Measurements from ENCODE around the gene TARDBP.
"Not testable (repeated sequence)": the region's sequence is repeated elsewhere in the genome, so short reads cannot be mapped to it uniquely, and the experiment has no call there.

Gene TARDBP

DNA sequence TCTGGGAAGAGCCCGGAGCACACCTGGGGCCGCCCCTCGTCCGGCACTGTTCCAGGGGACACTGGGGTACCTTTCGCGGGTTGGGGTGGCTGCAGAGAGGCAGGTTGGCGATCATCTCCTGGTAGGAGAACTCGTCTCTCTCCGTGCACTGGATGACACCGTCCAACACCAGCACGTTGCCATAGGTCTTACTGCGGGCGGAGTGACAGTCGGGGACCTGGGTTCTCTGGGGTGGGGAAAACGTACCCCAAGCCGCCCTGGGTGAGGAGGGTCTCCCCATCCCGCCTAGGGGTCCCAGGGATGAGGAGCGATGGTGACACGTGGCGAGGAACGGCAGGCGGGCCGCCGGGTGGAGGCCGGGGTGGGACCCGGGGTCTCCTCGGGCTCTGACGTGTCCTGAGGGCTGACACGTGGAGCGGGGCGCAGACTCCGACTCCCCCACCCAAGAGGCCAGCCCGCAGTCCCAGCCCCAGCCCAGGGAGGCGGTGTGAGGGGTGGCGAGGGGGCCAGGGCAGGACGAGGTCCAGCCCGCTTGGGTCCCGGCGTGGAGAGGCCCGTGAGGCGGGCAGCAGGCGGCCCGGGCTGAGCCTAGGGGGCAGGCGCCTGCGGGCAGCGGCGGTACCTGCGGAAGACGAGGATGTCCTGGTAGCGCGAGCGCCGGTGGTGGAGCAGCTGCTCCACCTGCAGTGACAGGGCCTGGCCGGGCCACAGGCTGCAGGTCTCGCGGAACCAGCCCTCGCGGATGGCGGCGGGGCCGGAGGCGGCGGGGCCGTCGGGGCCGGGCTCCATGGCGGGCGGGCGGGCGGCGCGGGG, 46.9 kb downstream of the TARDBP start:
- DNase-seq (ENCODE audit: low read depth in 1 of 2, low spot score in 1 of 2), result no peak

DNA sequence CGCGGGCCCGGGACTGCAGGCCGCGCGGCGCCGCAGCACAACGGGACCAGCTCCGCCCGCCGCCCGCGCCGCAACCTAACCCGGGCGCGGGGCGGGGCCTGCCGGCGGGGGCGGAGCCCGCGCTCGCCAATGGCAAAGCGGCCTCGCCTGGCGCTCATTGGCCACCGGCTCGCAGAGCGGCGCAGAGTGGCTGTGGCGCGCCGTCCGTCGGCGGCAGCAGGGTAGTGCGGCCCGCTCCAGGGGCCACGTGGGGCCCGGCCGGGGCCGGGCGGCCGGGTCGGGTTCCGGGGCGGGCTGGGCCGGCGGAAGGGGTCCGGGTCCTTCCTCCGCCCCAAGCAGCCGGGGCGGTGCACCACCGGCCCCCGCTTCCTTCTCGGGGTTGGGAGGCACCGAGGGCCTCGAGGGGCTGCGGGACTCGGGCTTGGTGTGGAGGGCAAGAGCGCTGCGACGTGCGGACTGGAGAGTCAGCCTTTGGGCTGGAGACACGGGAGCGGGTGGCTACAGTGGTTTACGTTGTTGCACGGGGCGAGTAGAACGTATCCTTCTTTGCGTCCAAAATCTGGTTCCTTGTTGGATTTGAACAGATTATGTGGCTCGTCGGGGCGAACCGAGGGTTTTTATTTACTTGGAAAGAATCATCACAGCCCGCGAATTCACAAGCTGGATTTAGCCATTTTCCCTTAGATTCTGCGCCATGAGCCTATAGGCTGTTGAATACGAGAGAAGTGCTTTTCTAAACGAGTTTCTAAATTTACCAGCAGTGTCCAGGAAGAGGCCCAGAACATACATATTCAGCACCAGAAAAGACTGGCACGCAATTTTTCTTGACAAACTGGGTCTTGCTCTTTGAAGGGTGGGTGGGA, 47.7 kb downstream of the TARDBP start, which contains the start of gene SRM:
Gene SRM, minus strand, starts transcription at position 51 of the 863 bp plus-strand sequence. CDS start 75 bp downstream, outside the sequence.
- DNase-seq (ENCODE audit: low read depth in 1 of 2, low spot score in 1 of 2), result peak; percentile 82 to 85

DNA sequence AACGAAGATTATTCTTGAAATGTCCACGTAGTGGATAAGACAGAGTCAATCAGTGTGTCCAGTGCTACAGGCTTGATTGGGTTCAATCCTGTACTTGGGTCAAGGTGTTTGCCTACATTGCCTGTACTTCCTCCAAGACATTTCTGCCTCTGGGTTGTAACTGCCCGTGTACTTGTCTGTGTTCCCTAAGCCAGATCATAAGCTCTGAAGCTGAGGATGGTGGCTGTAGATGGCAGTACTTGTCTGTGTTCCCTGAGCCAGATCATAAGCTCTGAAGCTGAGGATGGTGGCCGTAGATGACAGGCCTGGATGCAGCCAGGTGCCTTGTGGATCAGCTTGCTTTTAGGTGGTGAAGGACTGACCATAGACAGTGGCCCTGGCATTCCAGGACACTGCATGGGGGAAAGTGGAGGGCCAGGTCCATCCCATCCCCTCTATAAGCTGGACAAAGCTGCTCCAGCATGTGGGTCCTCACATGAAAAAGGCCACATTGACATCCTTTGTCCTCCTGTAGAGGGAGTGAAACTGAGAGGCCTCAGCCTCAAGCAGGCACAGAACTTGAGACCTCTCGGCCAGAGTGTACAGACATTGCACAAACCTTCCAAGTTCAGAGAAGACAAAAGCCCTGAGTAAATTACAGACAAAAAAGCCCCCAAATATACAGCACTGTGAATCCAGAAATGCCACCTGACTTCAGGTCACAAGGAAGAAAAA, 49.4 kb downstream of the TARDBP start:
- no peak for DNase-seq (ENCODE audit: low read depth in 1 of 2, low spot score in 1 of 2)

DNA sequence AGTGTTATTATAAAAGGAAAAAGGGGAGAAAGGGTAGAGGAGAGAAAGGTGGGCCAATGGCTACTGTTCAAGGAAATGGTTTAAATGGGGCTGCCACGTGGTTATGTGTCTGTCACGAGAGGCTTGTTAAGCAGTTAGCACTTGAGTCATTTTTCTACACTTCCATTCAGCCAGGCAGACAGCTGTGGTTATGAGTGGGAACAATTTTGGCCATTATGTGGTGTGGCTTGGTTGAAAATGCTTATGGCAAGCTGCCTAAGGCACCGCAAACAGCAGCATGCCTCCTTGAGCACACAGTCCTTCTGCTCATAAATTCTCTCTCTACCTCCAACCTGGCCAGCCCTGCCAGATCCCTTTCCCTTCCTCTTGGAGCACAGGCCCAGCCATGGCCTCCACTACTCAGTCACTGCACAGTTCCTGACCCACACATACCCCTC, 50.5 kb downstream of the TARDBP start:
- no peak for DNase-seq (ENCODE audit: low read depth in 1 of 2, low spot score in 1 of 2)

DNA sequence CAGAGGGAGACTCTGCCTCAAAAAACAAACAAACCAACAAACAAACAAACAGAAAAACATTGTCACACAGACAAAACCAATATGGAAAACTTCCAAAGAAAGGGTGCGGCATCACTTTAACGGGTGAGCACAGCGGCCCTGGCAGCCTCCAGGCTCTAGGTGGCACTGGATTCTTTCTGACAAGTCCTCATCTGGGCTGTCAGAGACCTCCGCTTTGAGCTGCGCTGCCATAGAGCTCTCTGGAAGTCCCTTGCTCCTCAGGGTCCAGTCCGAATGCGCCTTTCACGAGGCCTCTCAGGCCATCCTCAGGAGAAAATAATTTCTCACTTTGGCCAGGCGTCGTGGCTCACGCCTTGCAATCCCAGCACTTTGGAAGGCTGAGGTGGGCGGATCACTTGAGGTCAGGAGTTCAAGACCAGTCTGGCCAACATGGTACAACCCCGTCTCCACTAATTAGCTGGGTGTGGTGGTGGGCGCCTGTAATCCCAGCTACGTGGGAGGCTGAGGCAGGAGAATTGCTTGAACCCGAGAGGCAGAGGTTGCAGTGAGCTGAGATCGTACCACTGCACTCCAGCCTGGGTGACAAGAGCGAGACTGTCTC, 51.6 kb downstream of the TARDBP start:
- not testable (repeated sequence) for DNase-seq (ENCODE audit: low read depth in 1 of 2, low spot score in 1 of 2)

DNA sequence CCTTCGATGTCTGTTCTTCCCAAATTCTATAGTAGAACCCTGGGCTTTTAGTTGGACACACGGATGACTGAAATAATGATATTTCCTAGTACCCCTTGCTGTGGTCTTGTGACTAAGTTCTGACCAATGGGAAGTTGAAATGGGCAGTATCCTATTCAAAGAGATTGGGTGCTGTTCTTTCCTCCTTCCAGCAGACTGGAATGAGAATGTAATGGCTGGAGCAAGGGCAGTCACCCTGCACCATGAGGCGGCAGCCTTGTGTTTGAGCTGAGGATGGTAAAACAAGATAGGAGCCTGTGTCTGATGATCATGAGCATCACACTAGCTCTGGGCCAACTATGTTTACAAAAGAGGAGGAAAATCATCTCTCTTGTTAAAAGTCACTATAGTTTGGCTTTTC, 52.5 kb downstream of the TARDBP start:
- DNase-seq (ENCODE audit: low read depth in 1 of 2, low spot score in 1 of 2), result no peak

DNA sequence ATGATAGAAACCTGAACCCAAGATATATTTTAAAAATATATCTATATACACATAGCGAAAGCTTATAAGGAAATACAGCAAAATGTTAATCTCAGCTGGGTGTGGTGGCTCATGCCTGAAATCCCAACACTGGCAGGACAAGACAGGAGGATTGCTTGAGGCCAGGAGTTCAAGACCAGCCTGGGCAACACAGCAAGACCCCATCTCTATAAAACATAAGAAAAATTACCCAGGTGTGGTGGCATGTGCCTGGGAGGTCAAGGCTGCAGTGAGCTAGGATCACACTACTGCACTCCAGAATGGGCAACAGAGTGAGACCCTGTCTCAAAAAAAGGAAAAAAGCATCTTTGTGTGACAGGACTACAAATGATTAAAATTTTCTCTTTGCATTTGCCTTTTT, 53.3 kb downstream of the TARDBP start:
- DNase-seq (ENCODE audit: low read depth in 1 of 2, low spot score in 1 of 2), result no peak

DNA sequence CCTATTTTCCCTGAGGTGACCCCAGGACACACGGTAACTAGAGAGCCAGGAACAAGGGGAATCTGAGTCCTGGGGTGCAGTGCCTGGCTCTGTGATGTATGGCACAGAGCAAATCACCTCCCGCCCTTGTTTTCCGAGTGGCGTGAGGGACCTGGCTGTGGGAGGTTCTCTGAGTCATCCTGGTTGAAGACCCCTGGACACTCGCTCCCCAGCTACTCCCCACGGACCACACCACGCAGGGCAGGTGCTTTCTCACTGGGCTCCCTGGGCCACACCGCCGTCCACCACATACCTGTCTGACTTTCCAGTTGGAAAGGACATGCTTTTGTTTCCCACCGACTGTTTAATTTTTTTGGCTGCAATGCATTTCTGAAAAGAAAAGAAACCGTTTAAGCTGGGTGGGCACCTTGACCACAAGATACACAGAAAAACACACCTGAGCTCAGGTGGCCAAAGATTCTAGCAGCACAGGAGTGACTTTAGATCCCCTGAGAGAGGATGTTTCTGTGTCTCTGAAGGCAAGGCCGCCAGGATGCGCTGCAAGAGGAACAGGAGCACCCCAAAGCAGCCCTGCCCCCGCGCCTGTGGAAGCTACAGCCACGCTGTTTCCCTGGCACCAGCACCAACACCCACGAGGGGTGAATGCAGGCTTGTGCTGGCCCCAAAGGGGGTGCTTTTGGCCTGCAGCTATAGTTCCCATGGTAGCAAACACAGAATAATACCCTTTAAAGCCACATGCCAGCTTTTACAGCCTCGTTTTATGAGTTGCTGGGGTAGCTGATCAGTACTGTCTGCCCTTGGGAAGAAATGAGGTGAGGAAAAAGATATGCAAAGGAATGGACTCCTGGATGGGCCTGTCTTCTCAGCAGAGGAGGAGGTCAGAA, 55.5 kb downstream of the TARDBP start:
- DNase-seq (ENCODE audit: low read depth in 1 of 2, low spot score in 1 of 2), result no peak

DNA sequence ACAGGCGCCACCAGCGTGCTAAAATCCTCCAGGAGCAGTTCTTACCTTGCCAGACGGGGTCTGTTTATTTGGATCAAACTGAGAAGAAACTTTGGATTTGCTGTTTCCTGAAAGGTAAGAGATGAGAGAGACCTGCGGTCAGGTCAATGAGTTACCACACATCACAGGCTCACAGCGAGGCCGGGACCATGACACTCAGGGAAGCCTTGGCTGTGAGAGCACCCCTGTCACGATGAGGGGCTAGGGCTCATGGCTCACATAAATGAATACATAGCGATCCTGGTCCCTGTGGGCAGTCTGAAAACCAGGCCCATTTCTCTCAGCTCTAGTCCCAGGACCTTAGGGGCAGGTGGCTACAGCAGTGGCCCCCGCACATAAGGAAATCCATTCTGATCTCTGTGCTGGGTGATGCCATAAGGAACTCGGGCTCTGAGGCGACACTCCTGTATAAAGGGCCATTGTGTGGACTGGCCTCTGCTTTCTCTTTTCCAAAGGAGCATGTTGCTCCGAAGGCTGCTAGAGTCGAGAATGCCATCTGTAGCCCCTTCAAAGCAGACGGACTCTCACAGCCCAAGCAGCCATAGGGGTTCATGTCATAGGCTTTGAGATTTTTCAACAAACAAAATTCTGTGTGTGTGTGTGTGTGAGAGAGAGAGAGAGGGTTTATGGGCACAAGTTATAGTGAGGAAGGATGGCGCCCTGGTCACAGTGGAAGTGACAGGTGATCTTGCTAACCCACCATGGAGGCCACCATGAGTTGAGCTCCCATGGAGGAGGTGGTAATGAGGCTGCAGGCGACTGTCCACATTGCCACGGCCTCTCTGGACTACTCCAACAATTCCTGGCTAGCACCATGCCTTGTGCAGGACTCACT, 56.4 kb downstream of the TARDBP start:
- no peak for DNase-seq (ENCODE audit: low read depth in 1 of 2, low spot score in 1 of 2)

DNA sequence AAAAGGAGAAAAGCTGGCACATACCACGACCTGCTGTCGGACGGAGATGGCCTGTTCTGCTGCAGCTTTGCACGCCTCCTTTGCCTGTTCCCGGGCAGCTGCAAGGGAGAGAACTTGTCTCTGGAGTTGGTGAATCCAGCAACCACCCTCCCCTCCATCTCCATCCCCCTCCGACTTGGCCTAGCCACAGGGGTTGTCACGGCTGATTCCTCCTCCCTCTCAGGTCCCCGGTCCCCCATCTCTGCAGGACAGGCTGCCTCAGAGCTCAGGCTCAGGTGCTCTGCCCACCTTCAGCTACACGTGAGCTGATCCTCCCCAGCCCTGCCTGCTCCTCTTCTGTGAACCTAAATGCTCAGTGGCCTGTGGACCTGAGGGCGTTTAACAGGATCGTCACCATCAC, 58.4 kb downstream of the TARDBP start:
- DNase-seq (ENCODE audit: low read depth in 1 of 2, low spot score in 1 of 2), result no peak

DNA sequence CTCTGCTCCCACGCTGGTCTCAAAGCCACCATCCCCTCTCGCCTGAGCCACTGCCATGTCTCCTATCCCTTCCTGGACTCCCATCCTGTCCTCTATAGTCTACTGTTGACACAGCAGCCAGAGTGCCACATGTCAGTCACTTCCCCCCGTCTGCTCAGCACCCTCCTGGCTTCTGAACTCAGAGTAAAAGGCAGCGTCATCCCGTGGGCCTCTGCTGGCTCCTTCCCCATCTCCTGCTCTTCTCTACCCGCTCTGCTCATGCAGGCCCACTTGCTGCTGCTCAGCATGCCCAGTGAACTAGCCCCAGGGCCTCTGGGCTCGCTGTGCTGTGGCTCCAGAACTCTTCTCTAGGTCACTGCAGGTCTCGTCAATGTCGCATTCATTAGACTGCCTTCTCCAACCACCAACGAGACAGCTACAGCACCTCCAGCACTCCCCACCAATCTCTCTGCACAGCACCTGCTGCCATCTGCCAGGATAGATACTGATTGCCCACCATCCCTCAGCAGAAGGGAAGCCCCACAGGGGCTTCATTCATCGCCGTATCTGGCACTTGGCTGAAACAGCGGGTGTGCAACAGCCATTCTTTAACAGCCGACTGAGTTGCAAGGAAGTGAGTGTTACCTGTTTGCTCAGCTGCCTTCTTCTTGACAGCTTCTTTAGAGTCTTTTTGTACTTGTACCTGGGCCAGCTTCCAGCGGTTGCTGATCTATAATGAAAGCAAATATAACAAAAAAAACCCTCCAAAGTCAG, 59.2 kb downstream of the TARDBP start:
- DNase-seq (ENCODE audit: low read depth in 1 of 2, low spot score in 1 of 2), result no peak

DNA sequence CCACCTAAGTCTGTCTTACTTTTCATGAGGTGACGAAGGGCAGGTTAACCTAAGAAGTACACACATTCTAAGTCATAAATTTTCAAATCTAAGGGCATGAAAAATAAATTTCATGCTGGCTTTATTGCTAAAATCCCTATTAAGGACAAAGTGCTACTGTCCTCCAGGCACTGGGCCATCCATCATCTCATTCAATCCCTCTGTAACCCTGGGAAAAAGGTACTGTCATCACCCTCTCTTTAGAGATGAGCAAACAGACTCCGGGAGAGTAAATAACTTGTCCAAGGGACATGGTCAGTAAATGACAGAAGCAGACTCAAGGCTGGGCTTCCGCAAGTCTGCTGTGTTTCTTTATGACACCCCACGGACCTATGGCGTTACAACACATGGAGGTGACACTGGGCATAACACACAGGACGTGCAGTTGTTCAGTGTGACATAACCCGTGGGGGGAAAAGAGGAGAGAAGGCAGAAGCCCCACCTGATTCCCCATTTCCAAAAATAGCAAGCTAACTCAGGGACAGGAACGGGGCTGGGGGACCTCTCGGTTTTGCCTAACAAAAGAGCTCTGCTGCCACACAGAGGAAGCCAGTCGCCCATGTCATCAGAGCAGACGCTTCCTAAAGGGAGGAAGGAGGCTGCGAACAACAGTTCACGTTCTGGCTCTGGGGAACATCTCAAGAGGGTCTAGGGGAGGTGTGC, 59.9 kb downstream of the TARDBP start:
- no peak for DNase-seq (ENCODE audit: low read depth in 1 of 2, low spot score in 1 of 2)

DNA sequence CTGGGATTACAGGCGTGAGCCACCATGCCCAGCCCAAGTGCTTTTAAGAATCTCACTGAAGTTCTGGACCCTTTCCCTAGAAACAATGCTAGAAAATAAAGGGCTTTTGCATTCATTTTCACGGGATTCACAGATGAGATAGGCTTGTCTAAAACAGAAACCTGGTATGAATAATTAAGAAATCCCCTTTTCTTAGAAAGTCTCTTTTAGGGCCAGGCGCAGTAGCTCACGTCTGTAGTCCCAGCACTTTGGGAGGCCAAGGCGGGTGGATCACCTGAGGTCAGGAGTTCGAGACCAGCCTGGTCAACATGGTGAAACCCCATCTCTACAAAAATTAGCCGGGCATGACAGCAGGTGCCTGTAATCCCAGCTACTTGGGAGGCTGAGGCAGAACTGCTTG, 60.9 kb downstream of the TARDBP start:
- not testable (repeated sequence) for DNase-seq (ENCODE audit: low read depth in 1 of 2, low spot score in 1 of 2)

All from activated CD4-positive, alpha-beta T cell treated with anti-CD3 and anti-CD28 coated beads, Interleukin-2, amount 50 U/mL, for 24 hours (primary cell).